Adrenal gland (tissue), 5 donors: ENCODE data around the gene ENPP6.

Source experiments
- CTCF ChIP-seq, 6 experiments: fragments of 450-650 bp in 4 of 6; fragments of 200-600 bp in 2 of 6; sonication (generic) in 1 of 6; IDR thresholded peaks; 1 replicate in 5 of 6; 2 replicates in 1 of 6; pipeline versions ENCODE4 v1.5.1 to v1.8.0; 2016 to 2021; ENCODE audit warnings: antibody characterized with exemption in 6 of 6, mild to moderate bottlenecking in 2 of 6, moderate library complexity in 1 of 6
- POLR2A ChIP-seq, 2 donors: fragments of 450-650 bp; IDR thresholded peaks; one replicate each; pipeline ENCODE4 v1.6.1; 2017; ENCODE audit warnings: antibody characterized with exemption in 2 of 2, mild to moderate bottlenecking in 2 of 2, moderate library complexity in 1 of 2
- donor health status: DM: no; HTN: no; CAD: no.

DNA sequence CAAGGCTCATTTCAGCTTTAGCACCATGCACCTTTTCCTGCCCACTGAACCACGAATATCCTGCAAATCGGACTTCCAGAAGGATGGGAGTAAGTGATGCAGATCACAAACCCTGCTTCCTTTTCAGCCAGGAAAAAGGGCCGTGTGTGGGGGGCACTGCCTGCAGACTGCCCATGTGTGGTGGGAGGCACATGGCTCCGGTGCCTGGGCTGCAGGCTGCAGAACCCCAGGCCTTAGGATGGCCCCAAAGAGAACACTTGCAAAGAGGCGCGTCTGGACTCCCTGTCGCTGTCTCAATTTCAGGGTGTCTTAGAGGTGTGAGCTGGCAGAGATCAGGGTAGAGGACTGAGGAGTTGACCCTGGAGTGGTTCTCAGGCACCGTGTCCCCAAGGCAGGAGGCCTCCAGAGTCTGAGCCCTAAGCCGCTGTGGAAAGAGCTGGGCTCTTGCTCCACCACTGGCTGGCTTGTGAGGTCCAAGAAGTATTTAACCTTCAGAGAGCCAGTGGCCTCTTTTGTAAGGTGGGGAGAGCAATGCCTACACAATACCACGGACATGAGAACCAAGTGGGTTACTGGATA lies 97.0 kb downstream of the ENPP6 start:
- no peak for TF ChIP-seq CTCF (IDR thresholded peaks at IDR 0.05)
- TF ChIP-seq POLR2A (IDR thresholded peaks at IDR 0.05), result no peak
